Liver (tissue), 3 donors: Measurements from ENCODE around the gene CRACR2B.

ENCODE experiments used
- ATF3 ChIP-seq: IDR thresholded peaks from 2 replicates; pipeline ENCODE4 v1.6.1; 2016; ENCODE audit warnings: antibody characterized with exemption
- CTCF ChIP-seq: fragments of 150-350 bp; IDR thresholded peaks from 2 replicates; pipeline ENCODE4 v1.5.1; 2017; ENCODE audit warnings: improper control_type of control experiment, low read depth, low read length; ENCODE audit not compliant: missing input control
- FOXA1 ChIP-seq: IDR thresholded peaks from 2 replicates; pipeline ENCODE4 v1.6.1; 2016; ENCODE audit warnings: antibody characterized with exemption
- HNF4A ChIP-seq, 2 donors: conservative IDR thresholded peaks; 2 replicates each; pipeline ENCODE4 v1.6.1; 2016; ENCODE audit warnings: antibody characterized with exemption in 2 of 2, mild to moderate bottlenecking in 2 of 2
- JUND ChIP-seq, 2 donors: IDR thresholded peaks; 2 replicates each; pipeline ENCODE4 v1.6.1; 2016; ENCODE audit warnings: antibody characterized with exemption in 2 of 2
- MAX ChIP-seq: IDR thresholded peaks from 2 replicates; pipeline ENCODE4 v1.6.1; 2016; ENCODE audit warnings: antibody characterized with exemption
- RAD21 ChIP-seq, 2 donors: IDR thresholded peaks; 2 replicates each; pipeline ENCODE4 v1.6.1; 2016; ENCODE audit warnings: antibody characterized with exemption in 2 of 2, mild to moderate bottlenecking in 2 of 2
- REST ChIP-seq: IDR thresholded peaks from 2 replicates; pipeline ENCODE4 v1.6.1; 2016; ENCODE audit warnings: antibody characterized with exemption, mild to moderate bottlenecking
- SP1 ChIP-seq: IDR thresholded peaks from 2 replicates; pipeline ENCODE4 v1.6.1; 2018; ENCODE audit warnings: antibody characterized with exemption, mild to moderate bottlenecking
- TAF1 ChIP-seq: conservative IDR thresholded peaks from 2 replicates; pipeline ENCODE4 v1.6.1; 2016; ENCODE audit warnings: antibody characterized with exemption, mild to moderate bottlenecking
- donor health status: healthy.
- donor health status: healthy.

- TF ChIP-seq JUND (IDR thresholded peaks at IDR 0.05) = no peak
- TF ChIP-seq MAX = no peak
- TF ChIP-seq CTCF = no peak
- no peak for TF ChIP-seq TAF1
- TF ChIP-seq SP1 = no peak
- TF ChIP-seq RAD21 (IDR thresholded peaks at IDR 0.05) = no peak
- TF ChIP-seq FOXA1 = no peak
- no peak for TF ChIP-seq HNF4A (conservative IDR thresholded peaks at IDR 0.05)
- TF ChIP-seq ATF3 = no peak
- TF ChIP-seq REST = no peak
Observed at GRCh38 chr11:875769-876301, 48.1 kb downstream of the CRACR2B start.
